Vagina (tissue), 2 donors: ENCODE data around the gene ASIC3. TPM values are rescaled to one million over a fixed set of nuclear protein-coding genes. Genes with fewer than 3 reads are reported as not detected.

Experiments used
- DNase-seq, 2 donors: peaks; one replicate each; pipeline ENCODE4 v3.0.0-alpha.2; 2017; ENCODE audit errors: extremely low spot score in 2 of 2
- H3K27ac ChIP-seq: fragments of 200-600 bp; sonication (generic); one replicate; pipeline ENCODE4 v1.5.1; 2019
- H3K27me3 ChIP-seq: fragments of 200-600 bp; sonication (generic); one replicate; pipeline ENCODE4 v1.5.1; 2019
- H3K36me3 ChIP-seq, 2 donors: fragments of 200-600 bp; sonication (generic); one replicate each; pipeline ENCODE4 v1.5.1; 2017 to 2019
- H3K4me1 ChIP-seq: fragments of 200-600 bp; sonication (generic); one replicate; pipeline ENCODE4 v1.5.1; 2019
- H3K4me3 ChIP-seq, 2 donors: fragments of 200-600 bp; sonication (generic); 1 replicate in 1 of 2; 2 replicates in 1 of 2; pipeline ENCODE4 v1.5.1; 2016 to 2019
- H3K9me3 ChIP-seq: fragments of 200-600 bp; sonication (generic); one replicate; pipeline ENCODE4 v1.5.1; 2019
- CTCF ChIP-seq, 3 experiments: fragments of 450-650 bp in 2 of 3; fragments of 200-600 bp in 1 of 3; sonication (generic) in 1 of 3; IDR thresholded peaks; one replicate each; pipeline ENCODE4 v1.5.1; 2017 to 2019; ENCODE audit warnings: antibody characterized with exemption in 3 of 3, mild to moderate bottlenecking in 2 of 3, moderate library complexity in 2 of 3
- POLR2A ChIP-seq, 2 donors: fragments of 450-650 bp; IDR thresholded peaks; one replicate each; pipeline ENCODE4 v1.6.1; 2017; ENCODE audit warnings: antibody characterized with exemption in 2 of 2, mild to moderate bottlenecking in 2 of 2, moderate library complexity in 2 of 2
- POLR2AphosphoS5 ChIP-seq, 2 donors: sonication (generic); formaldehyde crosslinking; IDR thresholded peaks; one replicate each; pipeline ENCODE4 v1.9.0; 2017; ENCODE audit warnings: antibody characterized with exemption in 2 of 2, mild to moderate bottlenecking in 2 of 2, low read depth in 1 of 2; ENCODE audit not compliant: insufficient read depth in 1 of 2
- intact Hi-C: fragments of 100-400 bp; cut with DNase I; formaldehyde crosslinking; loops from one replicate; pipeline ENCODE4 v1.15.1; 2023
- total RNA-seq: library from RNA; depleted of rRNA; stranded (reverse); fragments of >200 nt; gene quantifications from one replicate; pipeline ENCODE4 v1.2.3, GENCODE V29; 2016

Gene ASIC3
- total RNA-seq, 1 donor from 2014 or later: 3.7 TPM

DNA sequence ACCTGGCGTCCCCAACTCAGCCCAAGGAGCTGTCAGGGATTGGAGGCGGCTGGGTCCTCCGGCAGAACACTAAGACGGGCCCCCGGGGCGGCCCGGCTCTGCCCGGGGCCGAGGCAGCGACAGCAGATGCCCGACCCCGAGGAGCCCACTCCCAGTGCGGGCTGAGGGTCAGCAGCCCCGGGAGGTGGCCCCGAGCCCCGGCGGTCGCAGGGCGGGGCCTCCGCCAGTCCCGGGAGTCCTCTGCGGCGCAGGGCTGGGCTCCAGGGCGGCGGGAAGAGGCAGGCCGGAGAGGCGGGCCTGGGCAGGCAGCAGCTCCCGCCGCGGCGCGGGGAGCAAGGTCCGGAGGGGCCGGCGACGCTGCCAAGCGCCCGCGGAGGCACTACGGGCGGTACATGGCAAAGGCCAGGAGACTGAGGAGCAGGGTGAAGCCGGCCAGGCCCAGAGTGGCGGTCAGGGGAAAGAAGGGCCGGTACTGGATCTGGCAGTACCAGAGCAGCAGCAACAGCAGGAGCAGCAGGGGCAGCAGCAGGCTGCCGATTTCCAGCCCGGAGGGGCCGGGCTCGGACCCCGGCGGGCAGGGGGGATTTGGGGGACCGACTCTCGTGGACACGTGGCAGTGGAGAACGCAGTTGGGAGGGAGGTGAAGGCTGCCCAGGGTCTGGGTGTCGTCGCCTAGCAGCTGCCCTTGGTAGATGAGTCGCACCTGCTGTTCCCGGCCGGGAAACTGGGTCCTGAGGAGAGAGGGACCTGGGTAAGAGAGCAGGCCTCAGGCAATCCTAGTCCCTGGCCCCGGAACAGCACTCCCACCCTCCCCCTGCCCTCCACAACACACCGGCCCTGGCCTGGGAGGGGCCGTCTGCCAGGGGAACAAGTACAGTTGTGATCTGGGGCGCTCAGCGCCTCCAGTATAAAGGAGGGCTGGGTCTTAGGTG, 33.1 kb downstream of the ASIC3 start:
- Histone ChIP-seq H3K27me3 (no peaks in the 10 kb centered on the region), H3K4me1 (peaks cover 65% of the 10 kb centered on the region), H3K4me3 (peak overlapping the region; percentile 77 to 82), H3K36me3 (peaks cover 0 to 3% of the 10 kb centered on the region in 2 donors), H3K27ac (peak overlapping the region; percentile 97), H3K9me3 (no peaks in the 10 kb centered on the region)
- intact Hi-C loops: loop anchor here (2.0 kb wide), 1 partner anchor 53 kb away; the partner anchor contains the start of gene ABCB8
- TF ChIP-seq POLR2AphosphoS5 (IDR thresholded peaks at IDR 0.05; ENCODE audit: insufficient read depth in 1 of 2, low read depth in 1 of 2): no peak
- TF ChIP-seq POLR2A (IDR thresholded peaks at IDR 0.05): no peak
- no peak for TF ChIP-seq CTCF (IDR thresholded peaks at IDR 0.05)
- no peak for DNase-seq

GRCh38 chr7:151082141-151083070, 34.1 kb downstream of the ASIC3 start:
- TF ChIP-seq POLR2A (IDR thresholded peaks at IDR 0.05) (no peak), CTCF (IDR thresholded peaks at IDR 0.05) (no peak), POLR2AphosphoS5 (IDR thresholded peaks at IDR 0.05; ENCODE audit: insufficient read depth in 1 of 2, low read depth in 1 of 2) (no peak)
- H3K27ac ChIP-seq: peak overlapping the region; percentile 97
- no peak for DNase-seq
- no peaks in the 10 kb centered on the region for H3K36me3 ChIP-seq
- intact Hi-C loops: loop anchor here (2.0 kb wide), 1 partner anchor 54 kb away; the partner anchor contains the start of gene ABCB8
- H3K4me1 ChIP-seq: peaks cover 62% of the 10 kb centered on the region
- H3K9me3 ChIP-seq: no peaks in the 10 kb centered on the region
- H3K4me3 ChIP-seq: peak overlapping the region; percentile 77 to 82
- no peaks in the 10 kb centered on the region for H3K27me3 ChIP-seq

DNA sequence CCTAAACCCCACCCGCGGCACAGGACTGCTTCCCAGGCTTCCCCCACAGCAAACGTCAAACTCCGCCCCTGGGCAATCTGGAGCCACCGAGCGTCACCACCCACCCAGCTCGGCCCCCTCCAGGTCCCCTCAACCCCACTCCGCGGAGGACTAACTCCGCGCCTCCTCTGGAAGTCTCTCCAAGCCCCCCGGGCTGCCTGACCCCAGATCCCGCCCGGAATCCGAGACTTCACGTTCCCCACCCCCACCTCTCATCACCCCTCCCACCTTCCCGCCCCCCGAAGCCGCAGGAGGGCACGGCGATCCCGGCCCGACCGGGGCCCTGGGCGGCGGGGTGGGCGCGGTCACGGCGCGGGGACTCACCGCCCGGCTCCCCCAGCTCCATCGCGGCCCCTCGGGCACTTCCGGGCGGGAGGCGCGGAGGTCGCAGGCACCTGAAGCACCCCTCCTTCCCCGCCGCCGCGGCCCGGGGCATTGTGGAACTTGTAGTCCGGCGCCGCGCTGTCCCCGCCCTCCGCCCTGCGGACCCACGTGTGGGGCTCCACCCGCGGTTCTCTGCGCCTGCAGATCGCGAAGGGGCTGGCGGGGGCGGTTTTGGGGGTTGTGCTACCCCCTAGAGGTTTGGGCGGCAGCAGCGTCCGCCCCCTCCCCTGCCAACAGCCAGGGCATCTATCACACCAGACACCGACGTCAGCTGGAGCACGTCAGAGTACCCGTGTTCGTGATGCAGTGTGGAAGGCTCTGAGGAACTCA, 34.9 kb downstream of the ASIC3 start, which contains the start of gene TMUB1:
TMUB1 (minus strand) TSS at position 423 of the 753 bp plus-strand sequence. CDS start 930 bp downstream, outside the sequence.
- intact Hi-C loops: loop anchor here (2.0 kb wide), 1 partner anchor 54 kb away; the partner anchor contains the start of gene ABCB8
- H3K4me3 ChIP-seq: peak within 1 kb of the TSS; percentile 77 to 82
- H3K27me3 ChIP-seq: no peaks in the 10 kb centered on the region
- H3K36me3 ChIP-seq: no peaks in the 10 kb centered on the region
- no peak for DNase-seq
- peak within 1 kb of the TSS; percentile 97 for H3K27ac ChIP-seq
- peaks cover 62% of the 10 kb centered on the region for H3K4me1 ChIP-seq
- no peaks in the 10 kb centered on the region for H3K9me3 ChIP-seq
- TF ChIP-seq CTCF (IDR thresholded peaks at IDR 0.05) (no peak), POLR2AphosphoS5 (IDR thresholded peaks at IDR 0.05; ENCODE audit: insufficient read depth in 1 of 2, low read depth in 1 of 2) (peak in 1 of 2 donors; percentile 69), POLR2A (IDR thresholded peaks at IDR 0.05) (peak in 1 of 2 donors; percentile 39)

- TF ChIP-seq POLR2A (IDR thresholded peaks at IDR 0.05) (no peak), CTCF (IDR thresholded peaks at IDR 0.05) (no peak), POLR2AphosphoS5 (IDR thresholded peaks at IDR 0.05; ENCODE audit: insufficient read depth in 1 of 2, low read depth in 1 of 2) (no peak)
- no peak for DNase-seq
- H3K27me3 ChIP-seq: no peaks in the 10 kb centered on the region
- H3K4me1 ChIP-seq: peaks cover 62% of the 10 kb centered on the region
- H3K27ac ChIP-seq: peak overlapping the region; percentile 97
- no peaks in the 10 kb centered on the region for H3K9me3 ChIP-seq
- H3K4me3 ChIP-seq: peak overlapping the region; percentile 77 to 82
- no peaks in the 10 kb centered on the region for H3K36me3 ChIP-seq
- intact Hi-C loops: loop anchor here (2.0 kb wide), 1 partner anchor 55 kb away; the partner anchor contains the start of gene ABCB8
These were observed 35.5 kb downstream of the ASIC3 start for GRCh38 chr7:151083824-151084160.
